Measurements from ENCODE around the gene U2AF2.

DNA sequence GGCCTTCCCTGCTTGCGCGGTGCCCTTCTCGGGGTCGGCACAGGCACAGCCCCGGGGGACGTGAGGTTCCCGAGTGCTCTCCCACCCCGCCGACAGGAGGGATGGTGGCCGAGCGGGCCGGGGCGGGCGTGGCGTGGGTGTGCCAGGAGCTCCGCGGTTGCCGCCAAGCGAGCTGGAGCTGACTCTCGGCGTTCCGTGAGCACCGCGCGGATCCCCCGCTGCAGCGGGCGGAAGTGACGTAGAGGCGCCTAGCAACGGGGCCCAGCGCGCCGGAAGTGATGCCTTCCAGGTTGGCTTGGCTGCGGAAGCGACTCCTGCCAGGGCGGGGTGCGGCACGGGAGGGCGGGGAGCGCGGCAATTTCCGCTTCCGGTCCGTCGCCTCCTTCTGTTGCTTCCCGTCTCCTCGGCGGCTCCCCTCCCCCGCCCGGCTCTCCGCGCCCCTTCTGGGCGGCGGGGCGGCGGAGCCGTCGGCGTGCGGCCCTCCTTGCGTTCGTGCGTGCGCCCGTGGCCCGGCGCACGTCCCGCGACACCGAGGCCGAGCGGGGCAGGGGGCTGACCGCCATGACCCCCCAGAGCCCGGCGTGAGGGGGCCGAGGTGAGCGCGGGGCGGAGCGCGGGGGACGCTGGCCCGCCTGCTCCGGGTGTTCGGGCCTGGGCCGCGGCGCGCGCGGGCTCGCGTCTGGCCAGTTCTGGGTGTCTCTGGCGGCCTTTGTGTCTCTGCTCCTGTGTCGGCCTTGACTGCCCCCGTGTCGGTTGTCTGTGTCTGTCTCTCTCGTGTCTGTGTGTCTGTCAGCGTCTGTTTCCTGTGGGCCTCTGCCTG lies 20.2 kb downstream of the U2AF2 start, which contains the start of gene EPN1:
- TF ChIP-seq RAD21 (IDR thresholded peaks at IDR 0.05; ENCODE audit: low read length) = no peak
- peak; percentile 86; the same call in 1 of the 2 replicates for TF ChIP-seq POLR2AphosphoS5 (IDR thresholded peaks at IDR 0.05; ENCODE audit: low read depth, low read length)
- TF ChIP-seq, protein P1, sequence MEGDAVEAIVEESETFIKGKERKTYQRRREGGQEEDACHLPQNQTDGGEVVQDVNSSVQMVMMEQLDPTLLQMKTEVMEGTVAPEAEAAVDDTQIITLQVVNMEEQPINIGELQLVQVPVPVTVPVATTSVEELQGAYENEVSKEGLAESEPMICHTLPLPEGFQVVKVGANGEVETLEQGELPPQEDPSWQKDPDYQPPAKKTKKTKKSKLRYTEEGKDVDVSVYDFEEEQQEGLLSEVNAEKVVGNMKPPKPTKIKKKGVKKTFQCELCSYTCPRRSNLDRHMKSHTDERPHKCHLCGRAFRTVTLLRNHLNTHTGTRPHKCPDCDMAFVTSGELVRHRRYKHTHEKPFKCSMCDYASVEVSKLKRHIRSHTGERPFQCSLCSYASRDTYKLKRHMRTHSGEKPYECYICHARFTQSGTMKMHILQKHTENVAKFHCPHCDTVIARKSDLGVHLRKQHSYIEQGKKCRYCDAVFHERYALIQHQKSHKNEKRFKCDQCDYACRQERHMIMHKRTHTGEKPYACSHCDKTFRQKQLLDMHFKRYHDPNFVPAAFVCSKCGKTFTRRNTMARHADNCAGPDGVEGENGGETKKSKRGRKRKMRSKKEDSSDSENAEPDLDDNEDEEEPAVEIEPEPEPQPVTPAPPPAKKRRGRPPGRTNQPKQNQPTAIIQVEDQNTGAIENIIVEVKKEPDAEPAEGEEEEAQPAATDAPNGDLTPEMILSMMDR (IDR thresholded peaks at IDR 0.05) = no peak
- TF ChIP-seq, protein P2, sequence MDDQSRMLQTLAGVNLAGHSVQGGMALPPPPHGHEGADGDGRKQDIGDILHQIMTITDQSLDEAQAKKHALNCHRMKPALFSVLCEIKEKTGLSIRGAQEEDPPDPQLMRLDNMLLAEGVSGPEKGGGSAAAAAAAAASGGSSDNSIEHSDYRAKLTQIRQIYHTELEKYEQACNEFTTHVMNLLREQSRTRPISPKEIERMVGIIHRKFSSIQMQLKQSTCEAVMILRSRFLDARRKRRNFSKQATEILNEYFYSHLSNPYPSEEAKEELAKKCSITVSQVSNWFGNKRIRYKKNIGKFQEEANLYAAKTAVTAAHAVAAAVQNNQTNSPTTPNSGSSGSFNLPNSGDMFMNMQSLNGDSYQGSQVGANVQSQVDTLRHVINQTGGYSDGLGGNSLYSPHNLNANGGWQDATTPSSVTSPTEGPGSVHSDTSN (IDR thresholded peaks at IDR 0.05) = peak; percentile 76
